Aorta (tissue), 5 donors: Measurements from ENCODE around the gene CUL9. TPM values are rescaled to one million over a fixed set of nuclear protein-coding genes. Genes with fewer than 3 reads are reported as not detected.
A peak's percentile ranks its signal among the peaks of the same experiment; 100 is the strongest.

ENCODE experiments used
- ATAC-seq: fragments of 200-7000 bp; cut with Tn5 transposase; one replicate; pipeline ENCODE4 v1.9.1; 2022; ENCODE audit warnings: moderate library complexity; ENCODE audit not compliant: low FRiP score
- DNase-seq, 2 donors: peaks; one replicate each; pipeline ENCODE4 v3.0.0-alpha.2; 2020
- H3K27ac ChIP-seq, 2 donors: one replicate each; pipeline ENCODE4 v1.5.1; 2013; ENCODE audit warnings: low read length in 2 of 2, mild to moderate bottlenecking in 2 of 2, moderate library complexity in 2 of 2, control low read depth in 1 of 2, inconsistent platforms in 1 of 2, low read depth in 1 of 2
- H3K27me3 ChIP-seq, 2 donors: one replicate each; pipeline ENCODE4 v1.6.1; 2013; ENCODE audit warnings: control low read depth in 1 of 2, low read length in 1 of 2, mild to moderate bottlenecking in 1 of 2, moderate library complexity in 1 of 2; ENCODE audit not compliant: insufficient read depth in 2 of 2, control insufficient read depth in 1 of 2
- H3K36me3 ChIP-seq, 2 donors: one replicate each; pipeline ENCODE4 v1.6.1; 2013; ENCODE audit warnings: control low read depth in 1 of 2, low read length in 1 of 2, mild to moderate bottlenecking in 1 of 2; ENCODE audit not compliant: insufficient read depth in 2 of 2, control insufficient read depth in 1 of 2
- H3K4me1 ChIP-seq, 2 donors: one replicate each; pipeline ENCODE4 v1.6.1; 2013; ENCODE audit warnings: low read length in 2 of 2, control low read depth in 1 of 2, mild to moderate bottlenecking in 1 of 2, moderate library complexity in 1 of 2; ENCODE audit not compliant: insufficient read depth in 2 of 2, control insufficient read depth in 1 of 2
- H3K4me3 ChIP-seq, 2 donors: one replicate each; pipeline ENCODE4 v1.5.1; 2013; ENCODE audit warnings: low read length in 2 of 2, control low read depth in 1 of 2, mild to moderate bottlenecking in 1 of 2
- H3K9me3 ChIP-seq: one replicate; pipeline ENCODE4 v1.6.1; 2013; ENCODE audit warnings: mild to moderate bottlenecking, low read length; ENCODE audit not compliant: control insufficient read depth
- WGBS, 2 donors: extraction: QIAGEN DNeasy Blood & Tissue Kit; methylation state at CpG; one replicate each; pipeline ENCODE4 v1.1.7; 2013; 5-methylcytosine and 5-hydroxymethylcytosine counted together
- intact Hi-C, 2 donors: fragments of 100-400 bp; cut with DNase I; formaldehyde crosslinking; loops; one replicate each; pipeline versions ENCODE4 v1.14.2 to v1.15.0; 2022
- polyA plus RNA-seq, 2 donors: library from polyadenylated mRNA; stranded (reverse); fragments of 200-250 nt; gene quantifications; one replicate each; pipeline ENCODE4 v1.2.3, GENCODE V29; 2013
- total RNA-seq, 2 donors: library from RNA; stranded (reverse); fragmentation: NEBNext Ultra II Directional; extraction: Animal tissue kit (Norgen Biotek cat#: 25700); gene quantifications; one replicate each; pipeline ENCODE4 v1.2.1, GENCODE V29; 2021
- donor health status: healthy with polysubstance abuse.
- donor health status: Bipolar disorder and iron deficiency.
- donor health status: DM: no; HTN: no; CAD: no.
- donor health status: DM: no; HTN: no; CAD: no.
- donor health status: DM: yes; HTN: yes; CAD: no.

Gene CUL9
- total and polyA plus RNA-seq, 4 donors: 8.1 to 106 (median 43.6) TPM

DNA sequence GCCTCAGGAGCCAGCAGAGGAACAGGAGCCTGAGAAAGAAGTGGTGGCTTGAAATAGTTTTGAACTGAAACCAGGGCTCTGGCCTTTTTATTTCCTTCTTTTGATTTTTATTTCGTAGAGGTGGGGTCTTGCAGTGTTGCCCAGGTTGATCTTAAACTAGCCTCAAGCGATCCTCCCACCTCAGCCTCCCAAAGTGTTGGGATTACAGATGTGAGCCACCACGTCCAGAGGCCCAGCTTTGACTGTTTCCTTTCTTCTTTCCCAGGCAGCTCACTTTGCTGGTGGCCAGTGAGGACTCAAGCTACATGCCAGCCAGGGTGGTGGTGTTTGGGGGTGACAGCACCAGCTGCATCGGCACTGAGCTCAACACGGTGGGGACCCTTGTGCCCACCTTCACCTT lies 20.5 kb downstream of the CUL9 start:
- Histone ChIP-seq H3K9me3 (no peaks in the 10 kb centered on the region), H3K4me3 (no peak overlapping the region), H3K27ac (no peak overlapping the region), H3K27me3 (no peaks in the 10 kb centered on the region), H3K4me1 (no peaks in the 10 kb centered on the region), H3K36me3 (peaks cover 3 to 8% of the 10 kb centered on the region in 2 donors)
- DNase-seq (peak in 1 of 2 donors; percentile 42), ATAC-seq (no peak)
- 90% methylated on average over 5 of the region's 5 CpGs for WGBS, 2 donors
- intact Hi-C loops: no loop called here

DNA sequence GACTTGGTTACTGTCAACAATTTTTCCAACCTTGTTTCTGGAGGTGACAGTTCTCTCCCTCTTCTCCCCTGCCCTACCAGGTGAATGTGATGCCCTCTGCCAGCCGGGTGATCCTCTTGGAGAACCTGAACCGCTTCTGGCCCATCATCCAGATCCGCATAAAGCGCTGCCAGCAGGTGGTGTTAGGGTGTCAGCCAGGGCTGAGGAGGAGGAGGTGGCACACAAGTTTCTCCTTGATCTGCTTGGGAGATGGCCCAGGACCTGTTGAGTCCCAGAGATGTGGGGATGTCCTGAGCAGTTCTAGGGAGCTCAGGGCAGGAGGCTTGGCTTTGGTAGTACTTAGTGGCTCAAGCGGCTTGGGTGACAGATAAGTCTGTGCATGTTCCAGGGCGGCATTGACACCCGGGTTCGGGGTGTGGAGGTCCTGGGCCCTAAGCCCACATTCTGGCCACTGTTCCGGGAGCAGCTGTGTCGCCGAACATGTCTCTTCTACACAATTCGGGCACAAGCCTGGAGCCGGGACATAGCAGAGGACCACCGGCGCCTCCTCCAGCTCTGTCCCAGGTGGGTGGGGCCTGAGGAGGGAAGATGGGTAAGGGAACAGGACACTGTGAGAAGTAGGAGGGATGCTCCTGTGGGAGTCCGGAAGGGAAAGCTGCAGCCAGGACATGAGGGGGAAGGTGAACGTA lies 21.2 kb downstream of the CUL9 start:
- DNase-seq (peak in 1 of 2 donors; percentile 39), ATAC-seq (no peak)
- H3K27ac ChIP-seq: no peak overlapping the region
- no peak overlapping the region for H3K4me3 ChIP-seq
- no peaks in the 10 kb centered on the region for H3K27me3 ChIP-seq
- no peaks in the 10 kb centered on the region for H3K9me3 ChIP-seq
- intact Hi-C loops: no loop called here
- H3K4me1 ChIP-seq: no peaks in the 10 kb centered on the region
- peaks cover 3 to 8% of the 10 kb centered on the region in 2 donors for H3K36me3 ChIP-seq
- WGBS, 2 donors: 89 to 91% methylated on average over 17 of the region's 17 CpGs

DNA sequence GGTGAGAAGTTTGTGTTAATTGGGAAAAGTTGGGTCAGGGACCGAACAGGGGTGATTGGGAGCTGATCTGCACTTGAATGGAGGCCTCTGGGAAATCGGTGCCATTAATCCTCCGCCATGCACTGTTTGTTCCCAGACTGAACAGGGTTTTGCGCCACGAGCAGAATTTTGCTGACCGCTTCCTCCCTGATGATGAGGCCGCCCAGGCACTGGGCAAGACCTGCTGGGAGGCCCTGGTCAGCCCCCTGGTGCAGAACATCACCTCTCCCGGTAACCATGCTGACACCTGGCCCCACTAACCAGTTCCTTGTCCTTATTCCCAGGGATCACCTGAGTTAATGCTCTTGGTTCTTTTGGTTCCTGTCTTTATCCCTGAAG lies 21.7 kb downstream of the CUL9 start:
- H3K27ac ChIP-seq: no peak overlapping the region
- no peaks in the 10 kb centered on the region for H3K27me3 ChIP-seq
- ATAC-seq: no peak
- peaks cover 3 to 8% of the 10 kb centered on the region in 2 donors for H3K36me3 ChIP-seq
- H3K4me3 ChIP-seq: no peak overlapping the region
- no peaks in the 10 kb centered on the region for H3K4me1 ChIP-seq
- WGBS, 2 donors: 90 to 93% methylated on average over 8 of the region's 8 CpGs
- H3K9me3 ChIP-seq: no peaks in the 10 kb centered on the region
- DNase-seq: peak in 1 of 2 donors; percentile 65
- intact Hi-C loops: no loop called here

DNA sequence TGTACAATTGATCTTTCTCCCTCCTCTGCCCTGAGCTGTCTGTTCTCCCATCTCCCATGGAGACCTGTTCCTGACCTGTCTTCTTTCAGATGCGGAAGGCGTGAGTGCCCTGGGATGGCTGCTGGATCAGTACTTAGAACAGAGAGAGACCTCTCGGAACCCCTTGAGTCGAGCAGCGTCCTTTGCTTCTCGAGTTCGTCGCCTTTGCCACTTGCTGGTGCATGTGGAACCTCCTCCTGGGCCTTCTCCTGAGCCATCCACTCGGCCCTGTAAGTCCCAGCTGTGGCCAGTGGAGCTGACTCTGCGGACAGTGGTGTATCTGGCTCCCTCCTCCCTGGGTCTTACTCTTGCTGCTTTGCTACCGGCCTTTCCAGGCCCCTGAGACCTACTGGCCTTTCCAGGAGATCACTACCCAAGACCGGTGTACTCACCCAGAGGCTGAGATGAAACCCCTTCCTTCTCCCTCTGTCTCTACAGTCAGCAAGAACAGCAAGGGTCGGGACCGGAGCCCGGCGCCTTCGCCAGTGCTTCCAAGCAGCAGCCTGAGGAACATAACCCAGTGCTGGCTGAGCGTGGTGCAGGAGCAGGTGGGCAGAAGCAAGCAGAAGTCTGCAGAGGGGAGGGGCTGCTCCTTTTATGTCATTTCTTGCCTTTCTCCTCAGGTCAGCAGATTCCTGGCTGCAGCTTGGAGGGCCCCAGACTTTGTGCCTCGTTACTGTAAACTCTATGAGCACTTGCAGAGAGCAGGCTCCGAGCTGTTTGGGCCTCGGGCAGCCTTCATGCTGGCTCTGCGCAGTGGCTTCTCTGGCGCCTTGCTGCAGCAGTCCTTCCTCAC lies 22.5 kb downstream of the CUL9 start:
- no peak overlapping the region for H3K27ac ChIP-seq
- ATAC-seq (no peak), DNase-seq (peak in 1 of 2 donors; percentile 39)
- intact Hi-C loops: no loop called here
- no peaks in the 10 kb centered on the region for H3K27me3 ChIP-seq
- no peak overlapping the region for H3K4me3 ChIP-seq
- H3K9me3 ChIP-seq: no peaks in the 10 kb centered on the region
- no peaks in the 10 kb centered on the region for H3K4me1 ChIP-seq
- H3K36me3 ChIP-seq: peaks cover 3 to 7% of the 10 kb centered on the region in 2 donors
- WGBS, 2 donors: 93 to 94% methylated on average over 23 of the region's 23 CpGs

DNA sequence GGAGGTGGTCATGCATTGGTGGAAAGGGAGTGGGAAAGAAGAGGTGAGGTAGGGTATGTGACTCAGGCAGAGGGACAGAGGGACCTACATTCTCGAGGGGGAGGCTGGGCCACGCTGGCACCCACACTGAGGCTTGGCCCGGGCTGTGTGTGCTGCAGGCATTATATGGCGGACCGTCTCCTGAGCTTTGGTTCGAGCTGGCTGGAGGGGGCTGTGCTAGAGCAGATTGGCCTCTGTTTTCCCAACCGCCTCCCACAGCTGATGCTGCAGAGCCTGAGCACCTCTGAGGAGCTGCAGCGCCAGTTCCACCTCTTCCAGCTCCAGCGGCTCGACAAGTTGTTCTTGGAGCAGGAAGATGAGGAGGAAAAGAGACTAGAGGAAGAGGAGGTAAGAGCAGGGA lies 23.9 kb downstream of the CUL9 start:
- DNase-seq (peak in 1 of 2 donors; percentile 65), ATAC-seq (no peak)
- H3K36me3 ChIP-seq: peaks cover 1 to 3% of the 10 kb centered on the region in 2 donors

DNA sequence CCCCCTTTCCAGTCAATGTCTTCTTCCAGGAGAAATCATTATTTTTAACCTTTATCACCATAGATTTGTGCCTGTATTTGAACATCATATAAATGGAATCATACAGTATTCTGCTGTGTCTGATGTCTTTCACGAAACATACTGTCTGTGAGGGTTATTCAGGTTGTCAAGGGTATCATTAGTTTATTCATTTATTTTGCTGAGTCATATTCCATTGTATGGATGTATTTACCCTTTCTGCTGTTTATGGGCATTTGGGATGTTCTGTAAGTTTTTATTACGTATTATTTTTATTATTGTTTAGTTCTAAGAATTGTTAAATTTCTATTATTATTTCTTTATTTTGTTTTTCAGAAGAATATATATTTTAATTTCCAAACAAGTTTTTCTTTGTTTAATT lies 25.3 kb downstream of the CUL9 start:
- Histone ChIP-seq H3K27me3 (no peaks in the 10 kb centered on the region), H3K27ac (no peak overlapping the region), H3K4me3 (no peak overlapping the region), H3K9me3 (no peaks in the 10 kb centered on the region), H3K36me3 (peaks cover 0 to 2% of the 10 kb centered on the region in 2 donors), H3K4me1 (no peaks in the 10 kb centered on the region)
- 90 to 92% methylated on average over 2 of the region's 2 CpGs for WGBS, 2 donors
- intact Hi-C loops: no loop called here
- DNase-seq (no peak), ATAC-seq (no peak)

More for the DNA sequence above, 23.9 kb downstream of the CUL9 start:
- 94 to 96% methylated on average over 10 of the region's 10 CpGs for WGBS, 2 donors
- intact Hi-C loops: no loop called here
- no peaks in the 10 kb centered on the region for H3K27me3 ChIP-seq
- no peaks in the 10 kb centered on the region for H3K4me1 ChIP-seq
- H3K27ac ChIP-seq: no peak overlapping the region
- no peak overlapping the region for H3K4me3 ChIP-seq
- no peaks in the 10 kb centered on the region for H3K9me3 ChIP-seq

DNA sequence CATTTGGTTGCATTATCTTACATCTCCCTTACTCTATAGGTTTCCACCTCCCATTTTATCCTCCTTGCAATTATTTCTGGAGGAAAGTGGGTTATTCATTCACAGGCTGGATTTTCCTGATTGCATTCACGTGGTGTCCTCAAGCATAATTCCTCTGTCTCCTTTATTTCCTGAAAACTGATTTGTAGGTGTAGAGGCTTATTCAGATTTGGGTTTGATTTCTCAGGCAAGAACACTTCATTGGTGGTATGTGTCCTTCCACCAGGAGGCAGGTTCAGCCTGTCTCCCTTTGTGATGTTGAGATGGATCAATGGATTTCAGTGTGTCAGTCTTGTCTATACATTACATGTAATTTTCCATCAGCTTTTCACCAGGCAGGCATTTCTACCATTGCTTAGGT lies 30.0 kb downstream of the CUL9 start:
- Histone ChIP-seq H3K27me3 (no peaks in the 10 kb centered on the region), H3K4me3 (no peak overlapping the region), H3K36me3 (peaks cover 0 to 5% of the 10 kb centered on the region in 2 donors), H3K4me1 (no peaks in the 10 kb centered on the region), H3K27ac (no peak overlapping the region), H3K9me3 (no peaks in the 10 kb centered on the region)
- 69 to 70% methylated on average over 1 of the region's 1 CpG for WGBS, 2 donors
- intact Hi-C loops: no loop called here
- ATAC-seq (no peak), DNase-seq (no peak)

DNA sequence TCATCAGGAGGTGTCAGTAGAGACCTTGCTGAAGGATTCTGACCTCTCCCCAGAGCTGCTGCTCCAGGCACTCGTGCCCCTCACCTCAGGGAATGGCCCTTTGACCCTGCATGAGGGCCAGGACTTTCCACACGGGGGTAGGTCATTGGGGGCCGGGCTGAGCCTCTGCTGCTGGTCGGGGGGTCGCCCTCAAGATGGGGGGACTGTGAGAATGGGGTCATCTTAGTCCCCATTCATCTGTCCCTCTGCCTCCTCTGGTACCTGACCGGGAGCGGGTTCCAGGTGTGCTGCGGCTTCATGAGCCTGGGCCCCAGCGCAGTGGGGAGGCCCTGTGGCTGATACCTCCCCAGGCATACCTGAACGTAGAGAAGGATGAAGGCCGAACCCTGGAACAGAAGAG lies 31.4 kb downstream of the CUL9 start:
- no peaks in the 10 kb centered on the region for H3K27me3 ChIP-seq
- H3K4me1 ChIP-seq: no peaks in the 10 kb centered on the region
- H3K9me3 ChIP-seq: no peaks in the 10 kb centered on the region
- H3K4me3 ChIP-seq: no peak overlapping the region
- ATAC-seq (no peak), DNase-seq (peak in 1 of 2 donors; percentile 47)
- WGBS, 2 donors: 87% methylated on average over 11 of the region's 11 CpGs
- intact Hi-C loops: no loop called here
- no peak overlapping the region for H3K27ac ChIP-seq
- peaks cover 0 to 5% of the 10 kb centered on the region in 2 donors for H3K36me3 ChIP-seq

DNA sequence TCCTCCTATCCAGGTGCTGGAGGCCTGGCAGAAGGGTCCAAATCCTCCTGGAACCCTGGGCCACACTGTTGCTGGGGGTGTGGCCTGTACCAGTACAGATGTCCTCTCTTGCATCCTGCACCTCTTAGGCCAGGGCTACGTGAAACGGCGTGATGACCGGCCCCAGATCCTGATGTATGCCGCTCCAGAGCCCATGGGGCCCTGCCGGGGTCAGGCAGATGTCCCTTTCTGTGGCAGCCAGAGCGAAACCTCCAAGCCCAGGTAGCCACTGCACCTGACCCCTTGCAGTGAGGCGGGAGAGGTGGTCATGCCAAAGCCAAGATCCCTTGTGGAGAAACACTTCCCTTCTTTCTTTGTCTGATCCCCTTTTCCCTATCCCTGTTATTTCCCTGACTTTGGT lies 33.1 kb downstream of the CUL9 start:
- Histone ChIP-seq H3K4me1 (no peaks in the 10 kb centered on the region), H3K36me3 (peaks cover 0 to 5% of the 10 kb centered on the region in 2 donors), H3K27me3 (no peaks in the 10 kb centered on the region), H3K9me3 (no peaks in the 10 kb centered on the region), H3K4me3 (no peak overlapping the region), H3K27ac (no peak overlapping the region)
- intact Hi-C loops: no loop called here
- DNase-seq (peak in 1 of 2 donors; percentile 66), ATAC-seq (no peak)
- 95 to 96% methylated on average over 8 of the region's 8 CpGs for WGBS, 2 donors
